ENCODE results near the gene NES. TPM values are rescaled to one million over a fixed set of nuclear protein-coding genes. Genes with fewer than 3 reads are reported as not detected.

NES gene
- total RNA-seq, 1 donor from 2014 or later: 699 TPM

Other genes starting within 250 kb of the NES start
- 93.1 TPM for gene MEF2D, start 176.6 kb downstream of the NES start, total RNA-seq
- 0.16 TPM for gene IQGAP3, start 104.8 kb downstream of the NES start, total RNA-seq
- gene TTC24, start 97.7 kb downstream of the NES start, total RNA-seq: not detected
- 91.4 TPM for gene NAXE, start 85.6 kb downstream of the NES start, total RNA-seq
- gene GPATCH4, start 75.9 kb downstream of the NES start, total RNA-seq: 15.5 TPM
- gene HAPLN2, start 58.0 kb downstream of the NES start, total RNA-seq: 0.43 TPM
- gene BCAN, start 35.3 kb downstream of the NES start, total RNA-seq: 0.16 TPM
- 3.7 TPM for gene CRABP2, start 28.2 kb upstream of the NES start, total RNA-seq
- gene METTL25B, start 51.1 kb upstream of the NES start, total RNA-seq: 14.7 TPM
- 12.4 TPM for gene ISG20L2, start 51.4 kb upstream of the NES start, total RNA-seq
- gene MRPL24, start 63.7 kb upstream of the NES start, total RNA-seq: 66.1 TPM
- gene HDGF, start 74.3 kb upstream of the NES start, total RNA-seq: 131 TPM
- gene PRCC, start 90.1 kb upstream of the NES start, total RNA-seq: 44.5 TPM
- gene SH2D2A, start 139.4 kb upstream of the NES start, total RNA-seq: 1.4 TPM
- gene INSRR, start 181.7 kb upstream of the NES start, total RNA-seq: 0.24 TPM
- 1.4 TPM for gene NTRK1, start 183.5 kb upstream of the NES start, total RNA-seq
- gene PEAR1, start 216.3 kb upstream of the NES start, total RNA-seq: 5.6 TPM
- not detected for gene LRRC71, start 243.2 kb upstream of the NES start, total RNA-seq